Thyroid gland (tissue), 4 donors: ENCODE results near the gene SPOCK1. TPM values are rescaled to one million over a fixed set of nuclear protein-coding genes. Genes with fewer than 3 reads are reported as not detected.

Experiments
- DNase-seq, 2 donors: peaks; one replicate each; pipeline ENCODE4 v3.0.0-alpha.2; 2019
- H3K27ac ChIP-seq, 3 donors: fragments of 200-600 bp; sonication (generic); 1 replicate in 2 of 3; 2 replicates in 1 of 3; pipeline ENCODE4 v1.5.1; 2016 to 2019; ENCODE audit warnings: mild to moderate bottlenecking in 1 of 3, moderate library complexity in 1 of 3
- H3K27me3 ChIP-seq: fragments of 200-600 bp; sonication (generic); one replicate; pipeline ENCODE4 v1.5.1; 2019
- H3K36me3 ChIP-seq, 2 donors: fragments of 200-600 bp; sonication (generic); one replicate each; pipeline ENCODE4 v1.5.1; 2016 to 2019
- H3K4me1 ChIP-seq, 2 donors: fragments of 200-600 bp; sonication (generic); one replicate each; pipeline ENCODE4 v1.5.1; 2017 to 2019
- H3K4me3 ChIP-seq, 3 donors: fragments of 200-600 bp; sonication (generic); replicated peaks in 1 of 3; 1 replicate in 2 of 3; 2 replicates in 1 of 3; pipeline ENCODE4 v1.5.1; 2016; ENCODE audit warnings: mild to moderate bottlenecking in 1 of 3
- H3K9me3 ChIP-seq: fragments of 200-600 bp; sonication (generic); one replicate; pipeline ENCODE4 v1.5.1; 2017
- POLR2A ChIP-seq, 2 donors: fragments of 450-650 bp; IDR thresholded peaks; one replicate each; pipeline ENCODE4 v1.6.1; 2017; ENCODE audit warnings: antibody characterized with exemption in 2 of 2, mild to moderate bottlenecking in 2 of 2, moderate library complexity in 1 of 2
- WGBS, 2 donors: methylation state at CpG; one replicate each; pipeline ENCODE4 v1.1.5; 2017; 5-methylcytosine and 5-hydroxymethylcytosine counted together
- intact Hi-C: fragments of 100-400 bp; cut with DNase I; formaldehyde crosslinking; loops from one replicate; pipeline ENCODE4 v1.15.1; 2023
- total RNA-seq, 4 donors: library from RNA; depleted of rRNA; stranded (reverse); fragments of >200 nt; gene quantifications; one replicate each; pipeline ENCODE4 v1.2.3, GENCODE V29; 2016
- TF ChIP-seq, protein P1 (sequence below), 6 experiments: fragments of 200-600 bp in 3 of 6; fragments of 450-650 bp in 3 of 6; sonication (generic) in 3 of 6; IDR thresholded peaks; one replicate each; pipeline ENCODE4 v1.5.1; 2016 to 2019; ENCODE audit warnings: antibody characterized with exemption in 6 of 6, mild to moderate bottlenecking in 2 of 6, inconsistent platforms in 1 of 6, moderate library complexity in 1 of 6

The SPOCK1 gene
- total RNA-seq, 4 donors from 2014 or later = 15.8 to 34.1 (median 27.5) TPM

DNA sequence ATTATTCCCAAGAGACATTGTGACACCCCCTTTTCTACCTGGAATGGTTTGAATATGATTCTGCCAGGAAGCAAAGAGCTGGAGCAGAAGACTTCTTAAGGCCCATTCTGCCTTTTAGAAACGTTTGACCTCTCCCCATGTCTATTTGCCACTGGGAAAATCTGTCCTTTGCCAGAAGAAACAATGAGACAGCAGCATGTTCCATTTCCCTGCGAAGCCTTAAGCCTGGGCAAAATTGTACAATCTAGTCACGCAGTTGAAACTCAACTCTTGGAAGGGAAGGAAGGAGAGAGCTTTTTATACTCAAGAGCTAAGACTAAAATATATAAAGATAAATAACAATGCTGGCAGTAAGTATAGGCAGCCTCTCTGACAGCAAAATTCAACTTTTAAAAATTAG, 22.1 kb upstream of the SPOCK1 start:
- DNase-seq = no peak
- no peaks in the 10 kb centered on the region for H3K36me3 ChIP-seq
- H3K9me3 ChIP-seq = no peaks in the 10 kb centered on the region
- H3K27me3 ChIP-seq = no peaks in the 10 kb centered on the region
- TF ChIP-seq, protein P1, sequence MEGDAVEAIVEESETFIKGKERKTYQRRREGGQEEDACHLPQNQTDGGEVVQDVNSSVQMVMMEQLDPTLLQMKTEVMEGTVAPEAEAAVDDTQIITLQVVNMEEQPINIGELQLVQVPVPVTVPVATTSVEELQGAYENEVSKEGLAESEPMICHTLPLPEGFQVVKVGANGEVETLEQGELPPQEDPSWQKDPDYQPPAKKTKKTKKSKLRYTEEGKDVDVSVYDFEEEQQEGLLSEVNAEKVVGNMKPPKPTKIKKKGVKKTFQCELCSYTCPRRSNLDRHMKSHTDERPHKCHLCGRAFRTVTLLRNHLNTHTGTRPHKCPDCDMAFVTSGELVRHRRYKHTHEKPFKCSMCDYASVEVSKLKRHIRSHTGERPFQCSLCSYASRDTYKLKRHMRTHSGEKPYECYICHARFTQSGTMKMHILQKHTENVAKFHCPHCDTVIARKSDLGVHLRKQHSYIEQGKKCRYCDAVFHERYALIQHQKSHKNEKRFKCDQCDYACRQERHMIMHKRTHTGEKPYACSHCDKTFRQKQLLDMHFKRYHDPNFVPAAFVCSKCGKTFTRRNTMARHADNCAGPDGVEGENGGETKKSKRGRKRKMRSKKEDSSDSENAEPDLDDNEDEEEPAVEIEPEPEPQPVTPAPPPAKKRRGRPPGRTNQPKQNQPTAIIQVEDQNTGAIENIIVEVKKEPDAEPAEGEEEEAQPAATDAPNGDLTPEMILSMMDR (IDR thresholded peaks at IDR 0.05) = no peak
- TF ChIP-seq POLR2A (IDR thresholded peaks at IDR 0.05) = no peak
- no peak overlapping the region for H3K27ac ChIP-seq
- H3K4me3 ChIP-seq = no peak overlapping the region
- intact Hi-C loops = no loop called here
- WGBS, 2 donors = 70 to 76% methylated on average over 3 of the region's 3 CpGs
- H3K4me1 ChIP-seq = no peaks in the 10 kb centered on the region

DNA sequence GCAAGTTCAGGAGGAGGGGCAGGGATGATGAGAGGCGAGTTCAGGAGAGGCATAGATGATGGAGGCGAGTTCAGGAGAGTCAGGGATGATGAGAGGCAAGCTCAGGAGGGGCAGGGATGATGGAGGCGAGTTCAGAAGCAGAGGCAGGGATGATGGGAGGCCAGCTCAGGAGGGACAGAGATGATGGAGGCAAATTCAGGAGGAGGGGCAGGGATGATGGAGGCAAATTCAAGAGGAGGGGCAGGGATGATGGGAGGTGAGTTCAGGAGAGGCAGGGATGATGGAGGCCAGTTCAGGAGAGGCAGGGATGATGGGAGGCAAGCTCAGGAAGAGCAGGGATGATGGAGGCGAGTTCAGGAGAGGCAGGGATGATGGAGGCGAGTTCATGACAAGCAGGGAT, 17.8 kb upstream of the SPOCK1 start:
- WGBS, 2 donors = 80 to 83% methylated on average over 5 of the region's 5 CpGs
- H3K27ac ChIP-seq = no peak overlapping the region
- intact Hi-C loops = no loop called here

DNA sequence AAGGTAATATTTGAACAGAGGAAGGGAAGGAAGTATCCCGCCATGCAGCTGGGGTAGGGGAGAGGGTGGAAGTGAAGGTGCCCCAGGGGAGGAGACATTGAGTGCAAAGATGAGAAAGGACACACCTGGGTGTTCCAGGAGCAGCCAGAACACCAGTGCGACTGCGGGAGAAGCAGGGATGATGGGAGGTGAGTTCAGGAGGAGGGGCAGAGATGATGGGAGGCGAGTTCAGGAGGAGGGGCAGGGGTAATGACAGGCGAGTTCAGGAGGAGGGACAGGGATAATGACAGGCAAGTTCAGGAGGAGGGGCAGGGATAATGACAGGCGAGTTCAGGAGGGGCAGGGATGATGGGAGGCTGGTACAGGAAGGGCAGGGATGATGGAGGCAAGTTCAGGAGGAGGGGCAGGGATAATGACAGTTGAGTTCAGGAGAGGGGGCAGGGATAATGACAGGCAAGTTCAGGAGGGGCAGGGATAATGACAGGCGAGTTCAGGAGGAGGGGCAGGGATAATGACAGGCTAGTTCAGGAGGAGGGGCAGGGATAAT, 17.2 kb upstream of the SPOCK1 start:
- TF ChIP-seq POLR2A (IDR thresholded peaks at IDR 0.05) = no peak
- TF ChIP-seq, protein P1 (IDR thresholded peaks at IDR 0.05) = no peak
- WGBS, 2 donors = 19 to 23% methylated on average over 7 of the region's 7 CpGs

More for the DNA sequence above, 17.8 kb upstream of the SPOCK1 start:
- no peak for DNase-seq
- Histone ChIP-seq H3K36me3 (no peaks in the 10 kb centered on the region), H3K4me1 (no peaks in the 10 kb centered on the region), H3K9me3 (no peaks in the 10 kb centered on the region), H3K27me3 (no peaks in the 10 kb centered on the region), H3K4me3 (no peak overlapping the region)
- TF ChIP-seq, protein P1 (IDR thresholded peaks at IDR 0.05) = no peak
- TF ChIP-seq POLR2A (IDR thresholded peaks at IDR 0.05) = no peak

DNA sequence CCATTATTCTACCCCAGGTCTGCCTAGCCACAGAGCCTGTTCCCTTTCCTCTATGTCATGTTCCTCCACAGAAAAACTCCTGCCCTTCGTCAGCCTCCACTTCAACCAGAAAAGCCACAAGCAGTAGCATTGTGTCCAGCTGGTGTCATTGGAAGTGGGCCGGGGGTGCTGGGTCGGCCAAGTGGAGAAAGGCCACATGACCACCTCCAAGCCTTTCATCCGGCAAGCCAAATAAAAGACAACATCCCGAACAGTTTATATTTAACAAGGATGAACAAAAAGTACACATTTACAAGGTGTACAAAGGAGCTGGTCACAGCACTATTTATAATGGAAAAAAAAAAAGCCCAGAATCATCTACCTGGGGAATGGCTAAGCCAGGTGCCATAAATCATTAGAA, 16.1 kb upstream of the SPOCK1 start:
- 77 to 84% methylated on average over 5 of the region's 5 CpGs for WGBS, 2 donors
- intact Hi-C loops = no loop called here

More for the DNA sequence above, 17.2 kb upstream of the SPOCK1 start:
- intact Hi-C loops = no loop called here
- Histone ChIP-seq H3K4me1 (no peaks in the 10 kb centered on the region), H3K36me3 (no peaks in the 10 kb centered on the region), H3K27ac (no peak overlapping the region), H3K27me3 (no peaks in the 10 kb centered on the region), H3K9me3 (no peaks in the 10 kb centered on the region), H3K4me3 (no peak overlapping the region)
- DNase-seq = no peak

DNA sequence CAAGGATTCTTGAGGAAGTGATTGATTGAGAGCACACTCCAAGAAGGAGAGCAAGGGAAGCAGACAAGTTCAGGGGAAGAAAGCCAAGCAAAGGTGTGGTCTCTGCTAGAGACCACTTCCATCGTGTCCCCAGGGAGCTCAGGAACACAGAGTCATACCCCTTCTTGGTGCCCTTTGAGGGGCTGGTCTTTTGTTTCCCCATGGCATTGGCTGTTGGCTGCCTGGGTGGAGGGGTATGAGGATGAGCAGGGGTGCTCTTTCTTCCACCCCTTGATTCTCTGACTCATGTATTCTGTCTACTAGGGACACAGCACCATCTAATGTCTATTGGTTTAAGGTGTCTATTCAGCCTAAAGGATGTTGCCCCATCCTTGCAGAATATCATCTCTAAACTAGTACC, 11.5 kb upstream of the SPOCK1 start:
- Histone ChIP-seq H3K36me3 (no peaks in the 10 kb centered on the region), H3K27me3 (no peaks in the 10 kb centered on the region), H3K4me1 (no peaks in the 10 kb centered on the region), H3K27ac (no peak overlapping the region), H3K9me3 (no peaks in the 10 kb centered on the region), H3K4me3 (no peak overlapping the region)
- intact Hi-C loops = no loop called here
- TF ChIP-seq, protein P1 (IDR thresholded peaks at IDR 0.05) = no peak
- TF ChIP-seq POLR2A (IDR thresholded peaks at IDR 0.05) = no peak
- WGBS, 2 donors = 0 to 83% methylated on average over 1 of the region's 1 CpG
- no peak for DNase-seq

More for the DNA sequence above, 16.1 kb upstream of the SPOCK1 start:
- TF ChIP-seq POLR2A (IDR thresholded peaks at IDR 0.05) = no peak
- TF ChIP-seq, protein P1 (IDR thresholded peaks at IDR 0.05) = no peak
- no peak overlapping the region for H3K27ac ChIP-seq
- H3K36me3 ChIP-seq = no peaks in the 10 kb centered on the region
- no peak overlapping the region for H3K4me3 ChIP-seq
- no peaks in the 10 kb centered on the region for H3K9me3 ChIP-seq
- no peak for DNase-seq
- H3K27me3 ChIP-seq = no peaks in the 10 kb centered on the region
- no peaks in the 10 kb centered on the region for H3K4me1 ChIP-seq
